Fibroblast of peridontal ligament (primary cell): ENCODE measurements around the gene RNF17.

Experiments
- DNase-seq: peaks from one replicate; pipeline ENCODE4 v3.0.0-alpha.2; 2010; ENCODE audit errors: extremely low read depth

Gene RNF17

DNA sequence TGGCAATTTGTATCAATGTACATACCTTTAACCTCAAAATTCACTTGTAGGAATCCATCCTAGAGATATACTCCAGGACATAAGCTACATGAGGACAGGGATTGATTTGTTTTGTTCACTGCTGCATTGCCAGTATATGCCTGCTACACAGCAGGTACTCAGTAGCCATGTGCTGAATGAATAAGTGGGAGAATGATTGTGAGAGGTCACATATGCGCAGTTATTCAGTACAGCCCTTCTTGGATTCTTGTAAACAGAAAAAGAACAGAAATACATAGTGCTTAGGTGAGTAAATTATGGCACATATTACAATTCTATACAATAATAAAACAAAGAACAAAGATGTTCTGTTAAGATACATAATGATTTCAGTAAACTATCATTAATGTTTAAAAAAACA is 133.3 kb downstream of the RNF17 start:
- DNase-seq, result no peak

DNA sequence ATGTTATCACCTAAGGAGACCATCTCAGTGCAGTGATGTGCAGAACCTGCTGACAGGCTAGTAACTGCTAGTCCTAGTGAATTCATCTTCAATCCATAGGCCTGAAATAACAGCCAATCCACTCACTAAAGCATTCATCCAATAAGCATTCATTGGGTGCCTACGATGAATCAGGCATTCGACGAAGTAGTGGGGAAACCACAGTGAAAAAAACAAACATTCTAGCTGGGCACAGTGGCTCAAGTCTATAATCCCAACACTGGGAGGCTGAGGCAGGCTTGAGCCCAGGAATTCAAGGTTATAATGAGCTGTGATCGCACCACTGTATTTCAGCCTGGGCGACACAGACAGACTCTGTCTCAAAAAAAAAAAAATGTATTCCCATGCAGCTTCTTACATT is 135.6 kb downstream of the RNF17 start:
- DNase-seq, result peak; percentile 32

DNA sequence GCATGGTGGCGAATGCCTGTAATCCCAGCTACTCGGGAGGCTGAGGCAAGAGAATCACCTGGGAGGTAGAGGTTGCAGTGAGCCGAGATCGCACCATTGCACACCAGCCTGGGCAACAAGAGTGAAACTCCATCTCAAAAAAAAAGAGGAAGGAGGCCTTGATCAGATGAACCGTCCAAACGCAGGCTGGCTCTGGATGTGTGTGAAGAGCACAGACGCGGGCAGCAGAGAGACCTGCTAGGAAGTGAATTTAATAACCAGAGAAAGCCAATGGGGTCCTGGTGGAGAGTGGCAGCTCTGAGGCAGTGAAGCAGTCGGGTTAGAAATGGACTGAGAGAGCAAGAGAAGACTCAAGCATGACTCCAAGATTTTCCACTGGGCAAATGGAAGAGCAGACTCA is 136.5 kb downstream of the RNF17 start:
- no peak for DNase-seq

DNA sequence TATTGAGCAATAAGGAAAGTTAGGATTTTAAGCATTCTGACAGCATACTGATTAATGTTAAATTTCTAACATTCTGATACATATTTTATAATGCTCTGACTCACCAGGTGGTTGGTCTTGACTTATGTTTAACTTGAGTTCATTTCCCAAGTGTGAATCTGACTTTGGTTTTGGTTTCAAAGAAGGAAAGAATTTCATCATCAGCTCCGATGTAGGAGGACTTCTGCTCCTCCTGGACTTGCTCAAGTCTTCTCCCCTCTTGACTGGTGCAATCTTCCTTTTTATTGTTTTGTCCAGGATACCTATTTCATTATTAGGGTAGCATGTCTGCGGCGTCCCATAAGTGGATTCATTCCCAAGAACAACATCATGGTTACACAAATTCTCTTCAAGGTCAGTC is 141.3 kb downstream of the RNF17 start:
- peak; percentile 55 for DNase-seq

DNA sequence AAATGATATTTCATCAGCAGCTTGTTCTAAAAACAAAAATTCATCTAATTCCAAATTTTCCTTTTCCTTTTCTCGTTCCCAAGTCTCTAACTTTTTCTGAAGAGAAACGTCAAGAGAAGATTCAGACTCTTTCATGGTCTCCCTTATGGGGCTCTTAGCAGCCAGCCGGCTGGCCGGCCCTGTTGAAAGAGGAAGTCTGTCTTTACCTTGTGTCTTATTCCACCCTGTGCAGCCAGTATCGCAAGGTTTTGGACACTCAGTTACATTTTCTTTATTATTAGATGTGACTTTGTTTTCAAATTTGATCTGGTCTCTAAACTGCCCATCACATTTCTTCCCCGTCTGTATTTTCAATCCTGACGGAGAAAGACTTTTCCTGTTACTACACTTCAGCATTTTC is 142.3 kb downstream of the RNF17 start:
- no peak for DNase-seq

DNA sequence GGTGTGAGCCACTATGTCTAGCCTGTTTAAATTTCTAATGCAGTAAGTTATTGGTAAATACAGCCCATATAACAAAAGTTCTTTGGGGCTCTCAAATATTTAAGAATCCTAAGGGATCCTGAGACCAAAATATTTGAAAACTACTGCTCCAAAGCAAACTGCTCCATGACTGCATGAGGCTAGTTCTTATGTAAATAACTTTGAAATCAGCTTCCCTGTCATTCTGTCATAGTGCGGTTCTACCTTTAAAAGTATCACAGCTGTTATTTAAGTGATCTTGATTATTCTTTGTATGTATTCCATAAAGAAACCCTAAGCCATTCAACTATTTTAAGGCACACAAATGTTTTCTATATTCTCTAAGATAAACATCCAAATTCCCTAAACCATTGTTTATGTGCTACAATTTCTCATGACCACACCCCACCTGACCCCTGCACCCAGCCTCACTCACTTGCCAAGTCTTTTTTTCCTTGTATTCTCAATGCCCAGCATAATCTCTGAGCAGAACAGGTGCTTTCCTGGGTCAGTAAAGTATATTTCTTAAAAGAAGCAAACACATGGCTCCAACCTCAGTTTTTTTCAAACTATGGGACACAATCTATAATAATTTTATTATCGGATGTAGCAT is 146.6 kb downstream of the RNF17 start:
- DNase-seq, result peak; percentile 36

DNA sequence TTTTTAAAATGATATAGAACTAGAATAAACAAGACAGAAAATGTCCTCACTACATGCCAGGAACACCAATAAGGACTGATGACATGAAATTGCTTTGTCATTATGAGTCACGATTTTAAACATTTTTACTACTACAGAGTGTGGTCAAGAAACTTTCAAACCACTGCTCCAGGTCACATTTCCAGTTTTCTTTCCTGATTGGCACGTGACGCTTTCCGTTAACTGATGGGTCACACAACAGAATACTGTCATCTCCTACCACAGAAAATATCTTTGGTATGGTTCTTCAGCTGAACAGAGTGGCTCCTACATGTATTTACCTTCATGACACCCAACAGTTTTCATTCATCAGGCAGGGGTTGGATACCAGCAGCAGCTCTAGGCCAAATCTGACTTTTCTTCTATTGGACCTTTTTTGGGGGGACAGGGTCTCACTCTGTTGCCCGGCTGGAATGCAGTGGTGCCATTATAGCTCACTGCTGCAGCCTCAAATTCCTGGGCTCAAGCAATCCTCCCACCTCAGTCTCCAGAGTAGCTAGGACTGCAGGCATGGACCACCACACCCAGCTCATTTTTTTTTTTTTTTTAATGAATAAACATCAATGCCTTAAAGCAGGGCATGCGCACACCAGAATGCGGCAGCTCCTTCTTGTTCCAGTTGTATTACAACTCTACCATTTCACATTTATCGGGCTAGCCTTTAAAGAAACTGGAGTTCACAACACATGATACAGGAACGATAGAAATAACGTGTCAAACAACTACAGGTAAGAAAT is 147.4 kb downstream of the RNF17 start:
- DNase-seq, result peak; percentile 71

DNA sequence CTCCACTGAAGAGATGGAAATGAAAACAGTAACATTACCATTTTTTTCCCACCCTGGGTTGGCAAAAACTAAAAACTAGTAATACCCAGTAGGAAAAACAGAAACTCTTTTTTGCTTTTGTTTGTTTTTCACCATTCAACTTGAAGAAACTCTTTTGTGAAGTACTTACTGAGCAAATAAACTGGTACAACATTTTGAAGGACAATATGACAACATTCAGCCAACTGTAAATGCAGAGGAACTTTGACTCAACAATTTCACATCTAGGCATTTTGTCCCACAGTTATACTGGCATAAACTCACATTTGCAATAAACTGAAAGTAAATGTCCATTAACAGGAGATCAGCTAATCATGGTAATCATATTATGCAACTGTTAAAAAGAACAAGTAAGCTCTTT is 152.5 kb downstream of the RNF17 start:
- no peak for DNase-seq

DNA sequence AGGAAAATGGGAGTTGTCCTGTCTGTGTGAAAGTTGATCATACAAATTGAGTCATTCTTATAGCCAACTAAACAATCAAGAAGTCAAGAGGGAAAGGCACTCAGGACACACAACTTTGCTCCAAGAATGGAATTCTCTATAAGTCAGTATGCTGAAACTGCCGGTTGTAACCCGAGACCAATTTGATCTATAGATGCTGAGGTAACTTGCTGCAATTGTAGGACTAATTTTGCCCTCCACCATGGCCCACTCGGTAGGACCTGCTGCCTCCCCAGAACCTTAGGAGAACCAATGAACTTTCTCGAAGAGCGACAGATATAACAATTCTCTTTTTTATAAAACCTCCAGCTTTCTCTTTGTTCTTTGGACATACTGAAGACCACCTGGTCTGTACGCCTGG is 157.0 kb downstream of the RNF17 start:
- DNase-seq, result no peak

DNA sequence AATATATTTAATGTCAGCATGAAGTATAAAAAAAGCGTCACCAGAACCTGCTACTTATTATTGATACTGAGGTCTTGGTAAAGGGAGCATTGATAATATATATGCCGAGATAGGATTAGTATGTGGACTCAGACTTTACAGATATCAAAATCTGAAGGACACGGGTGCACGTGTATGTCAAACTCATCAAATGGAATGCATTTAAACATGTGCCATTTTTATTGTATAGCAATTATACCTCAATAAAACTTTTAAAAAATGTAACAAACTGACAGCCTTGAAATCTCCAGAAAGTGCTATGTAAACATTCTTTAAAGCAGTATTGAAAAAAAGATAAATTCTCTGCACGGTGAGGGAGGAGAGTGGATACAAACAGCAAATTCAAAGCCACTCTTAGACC is 157.9 kb downstream of the RNF17 start:
- DNase-seq, result no peak

DNA sequence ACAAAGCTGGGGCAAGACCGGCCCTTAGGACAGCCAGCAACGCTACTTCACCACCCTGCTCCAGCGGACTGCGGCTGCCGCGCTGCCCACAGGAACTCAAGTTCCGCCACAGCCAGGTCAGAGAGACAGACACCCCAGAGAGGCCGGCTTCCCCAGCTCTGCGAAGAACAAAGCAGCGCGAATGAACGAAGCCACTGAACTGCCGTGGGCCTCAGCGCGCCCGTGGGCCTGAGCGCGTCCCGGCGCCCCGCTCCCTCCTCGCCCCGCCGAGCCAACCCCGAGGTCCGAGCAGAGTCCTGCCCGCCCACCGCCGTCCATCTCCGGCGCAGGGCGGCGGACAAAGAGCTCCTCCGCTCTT is 158.4 kb downstream of the RNF17 start:
- DNase-seq, result peak; percentile 22

DNA sequence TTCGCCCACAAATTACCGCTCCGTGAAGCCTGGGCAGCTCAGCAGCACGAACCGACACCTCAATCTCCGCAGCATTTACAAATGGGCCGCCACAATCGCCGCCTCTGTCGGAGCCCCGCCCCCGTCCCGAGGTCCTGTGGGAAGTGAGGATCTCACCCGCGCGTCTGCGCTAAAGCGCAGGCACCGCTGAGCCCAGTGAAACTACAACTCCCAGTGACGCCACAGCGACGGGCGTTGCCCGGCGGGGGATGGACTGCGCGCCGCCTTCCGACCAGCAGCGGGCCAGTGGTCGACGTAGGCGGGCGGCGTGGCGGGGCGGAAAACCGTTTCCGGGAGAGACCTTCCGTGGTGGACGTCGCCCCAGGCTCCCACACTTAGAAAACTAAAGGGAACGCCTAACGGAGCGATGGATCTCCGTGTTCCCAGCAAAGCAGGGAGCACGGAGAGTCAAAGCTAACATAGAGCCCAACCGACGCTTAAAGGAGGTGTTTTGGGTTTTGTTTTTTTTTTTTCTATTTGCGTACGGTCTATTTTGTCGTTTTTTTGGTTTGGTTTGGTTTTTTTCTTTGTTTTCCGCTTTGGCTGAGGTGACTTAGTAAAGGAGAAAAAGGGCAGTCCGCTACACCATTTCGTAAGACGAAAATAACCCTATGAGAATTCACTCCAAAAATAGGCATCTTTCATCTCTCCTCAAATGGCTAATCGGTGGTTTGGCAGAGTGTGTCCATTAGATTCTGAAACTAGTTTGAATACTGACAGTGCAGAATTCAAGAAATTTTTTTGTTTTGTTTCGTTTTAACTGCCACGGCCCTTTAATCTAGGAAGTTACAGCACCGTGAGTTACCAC is 159.0 kb downstream of the RNF17 start:
- DNase-seq, result peak; percentile 95

DNA sequence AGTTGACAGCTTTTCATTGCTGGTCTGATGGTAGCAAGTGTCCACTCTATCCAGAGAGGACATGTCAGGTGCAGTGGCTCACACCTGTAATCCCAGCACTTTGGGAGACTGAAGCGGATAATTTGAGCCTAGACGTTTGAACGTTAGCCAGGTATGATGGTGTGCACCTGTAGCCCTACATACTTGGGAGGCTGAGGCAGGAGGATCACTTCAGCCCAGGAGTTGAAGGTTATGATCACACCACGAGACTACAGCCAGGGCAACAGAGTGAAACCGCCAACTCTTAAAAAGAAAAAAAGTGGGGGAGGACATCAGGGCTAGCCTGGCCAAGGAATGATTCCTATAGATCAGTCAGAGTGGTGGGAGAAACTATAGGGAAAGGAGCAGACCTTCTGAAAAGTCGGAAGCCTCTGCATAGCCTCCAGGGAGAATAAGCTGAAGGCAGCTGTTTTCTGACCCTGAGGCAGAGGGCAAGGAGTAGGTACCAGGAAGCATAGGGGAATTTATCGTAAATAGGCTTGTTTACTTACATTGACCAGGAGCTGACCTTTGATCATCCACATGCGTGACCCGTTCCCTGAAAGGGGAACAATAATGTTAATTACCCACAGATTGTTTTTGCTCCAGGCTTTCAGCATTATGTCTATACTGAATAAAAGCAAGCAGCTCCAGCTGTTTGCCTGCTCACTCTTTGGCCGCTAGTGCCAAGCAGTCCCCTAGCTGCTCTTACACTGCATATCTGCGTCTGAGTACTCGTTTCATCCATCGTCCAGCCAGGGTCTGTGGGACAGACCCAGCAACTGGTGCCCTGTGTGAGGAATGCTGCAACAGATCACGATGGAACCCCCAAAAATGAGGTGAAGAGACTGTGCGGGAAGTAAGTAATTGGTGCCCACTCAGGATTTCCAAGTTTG is 161.6 kb downstream of the RNF17 start:
- no peak for DNase-seq

DNA sequence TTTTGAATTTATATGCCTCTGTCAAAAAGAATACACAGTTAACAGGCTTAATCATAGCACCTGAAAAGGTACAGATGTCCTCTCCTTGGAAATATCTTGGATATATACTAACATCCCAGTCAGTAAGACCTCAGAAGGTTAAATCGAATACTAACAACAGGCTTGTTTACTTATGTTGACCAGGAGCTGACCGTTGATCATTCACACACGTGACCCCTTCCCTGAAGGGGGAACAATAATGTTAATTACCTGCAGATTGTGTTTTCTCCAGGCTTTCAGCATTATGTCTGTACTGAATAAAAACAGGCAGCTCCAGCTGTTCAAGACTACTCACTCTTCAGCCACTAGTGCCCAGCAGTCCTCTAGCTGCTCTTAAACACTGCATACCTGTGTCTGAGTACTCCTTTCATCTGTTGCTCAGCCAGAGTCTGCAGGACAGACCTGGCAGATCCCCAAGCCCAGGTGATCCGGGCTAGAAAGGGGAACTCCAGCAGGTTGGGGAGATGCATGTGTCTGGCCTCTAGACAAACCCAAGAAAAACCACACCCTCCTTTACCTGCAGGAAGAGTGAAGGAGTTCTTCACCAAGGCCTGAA is 163.9 kb downstream of the RNF17 start:
- DNase-seq, result no peak

DNA sequence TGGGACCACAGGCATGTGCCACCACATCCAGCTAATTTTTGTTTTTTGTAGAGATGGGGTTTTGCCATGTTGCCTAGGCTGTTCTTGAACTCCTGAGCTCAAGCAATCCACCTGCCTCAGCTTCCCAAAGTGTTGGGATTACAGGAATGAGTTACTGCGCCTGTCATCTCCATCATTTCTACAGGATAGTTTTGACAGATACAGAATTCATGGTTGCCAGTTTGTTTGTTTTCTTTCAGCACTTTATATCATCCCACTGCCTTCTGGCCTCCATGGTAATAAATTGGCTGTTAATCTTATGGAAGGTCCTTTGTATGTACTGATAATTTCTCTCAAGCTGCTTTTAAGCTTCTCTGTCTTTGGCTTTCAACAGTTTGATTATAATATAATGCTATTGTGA is 165.2 kb downstream of the RNF17 start:
- DNase-seq, result no peak
